LNCaP clone FGC (cell line): Measurements from ENCODE around the gene HPCAL1.

Experiments used
- DNase-seq: peaks from one replicate; pipeline ENCODE4 v3.0.0-alpha.2; 2011; ENCODE audit warnings: low read depth
- H3K4me3 ChIP-seq: 2 replicates; pipeline ENCODE4 v1.5.1; 2011; ENCODE audit warnings: mild to moderate bottlenecking, low read depth, low read length, control low read depth
- CTCF ChIP-seq: IDR thresholded peaks from 2 replicates; pipeline ENCODE4 v1.5.1; 2012; ENCODE audit warnings: mild to moderate bottlenecking; ENCODE audit not compliant: control insufficient read depth, insufficient read depth; ENCODE audit errors: extremely low read depth

Gene HPCAL1

GRCh38 chr2:10325278-10326145, 22.8 kb downstream of the HPCAL1 start:
- no peak for DNase-seq
- H3K4me3 ChIP-seq, result no peak overlapping the region
- TF ChIP-seq CTCF, result no peak

- H3K4me3 ChIP-seq, result no peak overlapping the region
- no peak for DNase-seq
- no peak for TF ChIP-seq CTCF
Measured at GRCh38 chr2:10326151-10326616, 23.5 kb downstream of the HPCAL1 start.

DNA sequence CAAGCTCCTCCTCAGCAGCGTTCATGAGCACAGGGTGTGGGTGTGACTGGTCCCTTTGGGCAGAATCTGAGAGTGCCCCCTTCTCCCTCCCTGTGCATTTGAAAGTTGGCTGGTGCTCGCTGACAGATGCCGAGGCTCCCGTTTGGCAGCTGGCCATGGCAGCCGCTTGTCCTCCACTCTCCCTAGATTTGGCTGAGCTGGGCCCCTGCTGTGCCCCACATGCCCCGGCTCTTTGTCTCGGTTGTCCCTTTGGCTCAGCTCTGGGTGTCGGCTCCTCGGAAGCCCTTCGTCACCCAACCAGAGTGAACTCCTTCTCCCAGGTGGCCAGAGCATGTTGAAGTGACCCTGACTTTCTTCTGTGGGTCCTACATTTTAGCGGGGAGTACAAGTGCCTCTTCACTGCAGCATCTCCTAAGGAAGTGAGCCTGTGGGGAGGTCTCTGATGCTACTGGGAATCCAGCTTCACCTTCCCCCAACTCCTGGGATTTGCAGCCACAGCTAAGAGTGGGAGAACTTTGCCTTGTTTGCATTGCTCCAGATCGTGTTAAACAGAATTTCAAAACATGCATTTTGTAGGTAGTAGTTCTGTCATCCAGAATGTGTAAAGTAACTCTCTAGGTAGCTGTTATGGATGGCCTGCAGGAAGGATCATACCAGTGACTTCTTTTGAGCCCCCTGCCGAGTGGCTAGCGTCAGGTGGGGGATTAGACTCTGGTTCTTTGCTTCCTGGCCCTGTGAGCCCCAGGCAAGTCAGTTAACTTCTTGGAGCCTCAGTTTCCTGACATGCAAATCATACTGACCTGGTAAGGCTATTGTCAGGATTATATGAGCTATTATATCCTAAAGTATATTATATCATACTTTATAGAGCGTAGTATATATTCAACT, 24.2 kb downstream of the HPCAL1 start:
- TF ChIP-seq CTCF, result no peak
- no peak overlapping the region for H3K4me3 ChIP-seq
- no peak for DNase-seq

DNA sequence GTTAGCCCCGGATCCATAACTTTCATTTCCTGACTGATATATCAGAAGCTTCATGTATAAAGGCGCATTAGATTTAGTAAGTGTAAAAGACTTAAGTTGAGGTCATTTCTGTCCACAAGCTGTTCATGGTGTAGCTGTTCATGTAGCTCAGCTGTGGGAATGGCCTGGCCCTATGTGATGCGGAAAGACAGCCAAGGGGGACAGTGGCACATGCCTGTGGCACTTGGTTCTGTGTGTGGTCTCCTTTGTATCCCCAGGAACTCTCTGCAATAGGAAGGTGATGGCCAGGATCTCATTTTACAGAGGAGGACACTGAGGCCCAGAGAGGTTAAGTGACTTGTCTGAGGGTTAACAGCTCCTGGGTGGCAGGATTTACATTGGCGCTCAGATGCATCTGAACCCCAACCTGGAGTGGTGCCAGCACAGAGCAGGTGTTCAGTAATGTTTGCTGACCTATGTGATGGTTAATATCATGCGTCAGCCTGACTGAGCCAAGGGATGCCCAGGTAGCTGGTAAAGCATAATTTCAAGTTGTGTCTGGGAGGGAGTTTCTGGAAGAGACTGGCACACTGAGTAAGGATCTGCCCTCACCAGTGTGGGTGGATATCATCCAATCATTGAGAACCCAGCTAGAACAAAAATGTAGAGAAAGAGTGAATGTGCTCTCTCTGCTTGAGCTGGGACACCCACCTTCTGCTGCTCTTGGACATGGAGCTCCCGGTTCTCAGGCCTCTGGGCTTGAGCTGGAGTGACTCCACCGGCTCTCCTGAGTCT, 25.4 kb downstream of the HPCAL1 start:
- H3K4me3 ChIP-seq, result no peak overlapping the region
- peak; percentile 34 for DNase-seq
- no peak for TF ChIP-seq CTCF

GRCh38 chr2:10328670-10329579, 26.2 kb downstream of the HPCAL1 start:
- DNase-seq, result no peak
- no peak overlapping the region for H3K4me3 ChIP-seq
- no peak for TF ChIP-seq CTCF

DNA sequence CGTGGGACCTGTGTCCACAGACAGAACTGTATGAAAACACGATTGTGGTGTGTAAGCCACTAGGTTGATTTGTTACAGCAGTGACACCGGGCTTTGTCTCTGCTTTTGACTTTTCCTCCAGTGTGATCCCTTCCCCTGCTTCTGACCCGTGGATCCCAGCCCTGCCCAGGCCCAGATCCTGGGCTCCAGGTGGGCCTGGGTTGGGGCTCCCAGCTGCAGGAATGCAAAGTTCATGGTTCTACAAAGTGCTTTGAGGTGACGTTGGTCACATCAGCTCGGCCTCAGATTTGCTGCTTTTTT, 26.8 kb downstream of the HPCAL1 start:
- no peak overlapping the region for H3K4me3 ChIP-seq
- TF ChIP-seq CTCF, result no peak
- DNase-seq, result no peak
